GM19238 (cell line): ENCODE data around the gene SH2B3.

Experiments
- DNase-seq: peaks from one replicate; pipeline ENCODE4 v3.0.0; 2011; ENCODE audit warnings: low spot score; ENCODE audit not compliant: insufficient read length

Gene SH2B3

GRCh38 chr12:111427417-111428074 is 21.8 kb downstream of the SH2B3 start:
- DNase-seq: no peak

- DNase-seq: no peak
These were observed 22.5 kb downstream of the SH2B3 start for GRCh38 chr12:111428081-111428727.

GRCh38 chr12:111428728-111429175 is 23.0 kb downstream of the SH2B3 start:
- no peak for DNase-seq

GRCh38 chr12:111429828-111430432 is 24.2 kb downstream of the SH2B3 start:
- no peak for DNase-seq

GRCh38 chr12:111430433-111431353 is 25.0 kb downstream of the SH2B3 start:
- no peak for DNase-seq

GRCh38 chr12:111431772-111432171 is 26.0 kb downstream of the SH2B3 start:
- no peak for DNase-seq

- no peak for DNase-seq
These were observed 28.3 kb downstream of the SH2B3 start for GRCh38 chr12:111434049-111434448.

- DNase-seq: no peak
These were observed 29.1 kb downstream of the SH2B3 start for GRCh38 chr12:111434680-111435338.

GRCh38 chr12:111435661-111436201 is 30.0 kb downstream of the SH2B3 start:
- DNase-seq: no peak

- no peak for DNase-seq
These were observed 30.5 kb downstream of the SH2B3 start for GRCh38 chr12:111436266-111436665.

- no peak for DNase-seq
These were observed 31.1 kb downstream of the SH2B3 start for GRCh38 chr12:111436811-111437210.

GRCh38 chr12:111437816-111438454 is 32.2 kb downstream of the SH2B3 start:
- no peak for DNase-seq

GRCh38 chr12:111438481-111438880 is 32.8 kb downstream of the SH2B3 start:
- DNase-seq: no peak

- no peak for DNase-seq
These were observed 34.0 kb downstream of the SH2B3 start for GRCh38 chr12:111439657-111440151.

GRCh38 chr12:111440152-111440551 is 34.4 kb downstream of the SH2B3 start:
- no peak for DNase-seq

- no peak for DNase-seq
These were observed 34.9 kb downstream of the SH2B3 start for GRCh38 chr12:111440631-111441030.

- no peak for DNase-seq
These were observed 35.6 kb downstream of the SH2B3 start for GRCh38 chr12:111441107-111441928.

GRCh38 chr12:111442301-111443045 is 36.8 kb downstream of the SH2B3 start:
- no peak for DNase-seq

- DNase-seq: no peak
These were observed 37.4 kb downstream of the SH2B3 start for GRCh38 chr12:111443086-111443485.
